NB4 (cell line): Measurements from ENCODE around the gene TRIO.

ENCODE experiments used
- MAX ChIP-seq: IDR thresholded peaks from 2 replicates; pipeline ENCODE4 v1.6.1; 2011; ENCODE audit warnings: low read depth, low read length
- POLR2A ChIP-seq: IDR thresholded peaks from 2 replicates; pipeline ENCODE4 v1.6.1; 2011; ENCODE audit warnings: mild to moderate bottlenecking; ENCODE audit not compliant: insufficient read length; ENCODE audit errors: extremely low read depth
- TF ChIP-seq, protein P1 (sequence below): IDR thresholded peaks from one replicate; pipeline ENCODE4 v1.5.1; 2012; ENCODE audit warnings: low read depth, low read length

DNA sequence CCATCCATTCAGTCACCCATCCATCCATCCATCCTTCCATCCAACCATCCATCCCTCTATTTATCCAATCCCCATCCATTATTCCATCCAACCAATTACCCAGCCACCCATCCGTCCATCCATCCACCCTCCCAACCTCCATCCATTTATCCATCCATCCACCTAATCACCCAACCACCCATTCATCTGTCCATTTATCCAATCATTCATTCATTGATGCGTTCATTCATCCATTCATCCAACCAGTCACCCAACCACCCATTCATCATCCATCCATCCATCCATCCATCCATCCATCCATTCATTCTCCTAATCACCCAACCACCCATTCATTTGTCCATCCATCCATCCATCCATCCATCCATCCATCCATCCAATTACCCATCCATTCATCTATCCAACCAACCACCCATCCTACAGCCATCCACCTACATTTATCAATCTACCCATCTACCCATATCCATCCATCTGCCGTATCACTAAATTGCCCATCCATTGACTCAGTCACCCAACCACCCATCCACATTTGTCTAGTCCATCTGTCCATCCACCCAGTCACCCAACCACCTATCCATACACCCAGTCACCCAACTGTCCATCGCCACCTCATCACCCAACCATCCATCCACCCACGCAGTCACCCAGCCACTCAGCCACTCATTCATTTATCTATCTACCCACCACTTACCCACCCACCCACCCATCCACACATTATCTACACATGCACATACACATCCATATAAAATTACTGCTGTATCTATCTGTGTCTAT, 165.4 kb downstream of the TRIO start:
- TF ChIP-seq POLR2A: no peak
- no peak for TF ChIP-seq MAX
- TF ChIP-seq, protein P1, sequence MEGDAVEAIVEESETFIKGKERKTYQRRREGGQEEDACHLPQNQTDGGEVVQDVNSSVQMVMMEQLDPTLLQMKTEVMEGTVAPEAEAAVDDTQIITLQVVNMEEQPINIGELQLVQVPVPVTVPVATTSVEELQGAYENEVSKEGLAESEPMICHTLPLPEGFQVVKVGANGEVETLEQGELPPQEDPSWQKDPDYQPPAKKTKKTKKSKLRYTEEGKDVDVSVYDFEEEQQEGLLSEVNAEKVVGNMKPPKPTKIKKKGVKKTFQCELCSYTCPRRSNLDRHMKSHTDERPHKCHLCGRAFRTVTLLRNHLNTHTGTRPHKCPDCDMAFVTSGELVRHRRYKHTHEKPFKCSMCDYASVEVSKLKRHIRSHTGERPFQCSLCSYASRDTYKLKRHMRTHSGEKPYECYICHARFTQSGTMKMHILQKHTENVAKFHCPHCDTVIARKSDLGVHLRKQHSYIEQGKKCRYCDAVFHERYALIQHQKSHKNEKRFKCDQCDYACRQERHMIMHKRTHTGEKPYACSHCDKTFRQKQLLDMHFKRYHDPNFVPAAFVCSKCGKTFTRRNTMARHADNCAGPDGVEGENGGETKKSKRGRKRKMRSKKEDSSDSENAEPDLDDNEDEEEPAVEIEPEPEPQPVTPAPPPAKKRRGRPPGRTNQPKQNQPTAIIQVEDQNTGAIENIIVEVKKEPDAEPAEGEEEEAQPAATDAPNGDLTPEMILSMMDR: no peak
